Midbrain (tissue), 1 donor: ENCODE data around the gene CEP192.
"Not testable (repeated sequence)": the region's sequence is repeated elsewhere in the genome, so short reads cannot be mapped to it uniquely, and the experiment has no call there.

Experiments used
- DNase-seq: peaks from one replicate; lab custom pipeline; 2025; lab: John Stamatoyannopoulos, UW

Gene CEP192

GRCh38 chr18:12990123-12990475, 1.1 kb upstream of the CEP192 start:
- no peak for DNase-seq

GRCh38 chr18:12990641-12990966, 558 bp upstream of the CEP192 start:
- no peak for DNase-seq

- DNase-seq, result no peak
Measured at GRCh38 chr18:12991821-12992179, 638 bp downstream of the CEP192 start.

- no peak for DNase-seq
Measured at GRCh38 chr18:12993439-12993838, 2.3 kb downstream of the CEP192 start.

- DNase-seq, result no peak
Measured at GRCh38 chr18:12995424-12995823, 4.3 kb downstream of the CEP192 start.

- no peak for DNase-seq
Measured at GRCh38 chr18:12995952-12996477, 4.9 kb downstream of the CEP192 start.

- DNase-seq, result no peak
Measured at GRCh38 chr18:12996661-12997292, 5.6 kb downstream of the CEP192 start.

GRCh38 chr18:12997330-12997729, 6.2 kb downstream of the CEP192 start:
- DNase-seq, result not testable (repeated sequence)

- no peak for DNase-seq
Measured at GRCh38 chr18:12998332-12999060, 7.3 kb downstream of the CEP192 start.

- no peak for DNase-seq
Measured at GRCh38 chr18:13003466-13003896, 12.3 kb downstream of the CEP192 start.

GRCh38 chr18:13004396-13004795, 13.2 kb downstream of the CEP192 start:
- no peak for DNase-seq

GRCh38 chr18:13005289-13005688, 14.1 kb downstream of the CEP192 start:
- no peak for DNase-seq

- no peak for DNase-seq
Measured at GRCh38 chr18:13006531-13007247, 15.5 kb downstream of the CEP192 start.

GRCh38 chr18:13007248-13007560, 16.0 kb downstream of the CEP192 start:
- no peak for DNase-seq

GRCh38 chr18:13011719-13012118, 20.6 kb downstream of the CEP192 start:
- no peak for DNase-seq

- DNase-seq, result no peak
Measured at GRCh38 chr18:13014232-13014631, 23.1 kb downstream of the CEP192 start.

- DNase-seq, result no peak
Measured at GRCh38 chr18:13014818-13015217, 23.7 kb downstream of the CEP192 start.

GRCh38 chr18:13017247-13017875, 26.2 kb downstream of the CEP192 start:
- no peak for DNase-seq

- no peak for DNase-seq
Measured at GRCh38 chr18:13018374-13018773, 27.2 kb downstream of the CEP192 start.

GRCh38 chr18:13019301-13019700, 28.1 kb downstream of the CEP192 start:
- DNase-seq, result no peak

- no peak for DNase-seq
Measured at GRCh38 chr18:13022644-13023043, 31.5 kb downstream of the CEP192 start.

GRCh38 chr18:13025233-13025632, 34.1 kb downstream of the CEP192 start:
- no peak for DNase-seq
